B cell (primary cell): ENCODE data around the gene AVEN. TPM values are rescaled to one million over a fixed set of nuclear protein-coding genes. Genes with fewer than 3 reads are reported as not detected.

ENCODE experiments used
- ATAC-seq: fragments of 200-7000 bp; cut with Tn5 transposase; one replicate; pipeline ENCODE4 v1.10.0; 2021; ENCODE audit warnings: low read depth, mild to moderate bottlenecking, moderate number of reproducible peaks, moderate library complexity
- CTCF ChIA-PET: fragments of 350-600 bp; sonication (Branson Sonifier 250); formaldehyde crosslinking; loops from one replicate; lab custom pipeline; 2021; ENCODE audit warnings: antibody characterized with exemption, inconsistent platforms; lab: Charles Lee
- POLR2A ChIA-PET: fragments of 350-600 bp; sonication (Branson Sonifier 250); formaldehyde crosslinking; loops from one replicate; lab custom pipeline; 2021; ENCODE audit warnings: antibody characterized with exemption; lab: Charles Lee
- DNase-seq: peaks from one replicate; pipeline ENCODE4 v3.0.0; 2013
- H2AFZ ChIP-seq: 2 replicates; pipeline ENCODE4 v1.6.1; 2012; ENCODE audit warnings: mild to moderate bottlenecking, low read depth, low read length; ENCODE audit not compliant: insufficient read depth, poor library complexity, severe bottlenecking
- H3K27ac ChIP-seq, 2 donors: 1 replicate in 1 of 2; 2 replicates in 1 of 2; pipeline ENCODE4 v1.5.1; 2012 to 2013; ENCODE audit warnings: low read length in 2 of 2, mild to moderate bottlenecking in 2 of 2, moderate library complexity in 1 of 2
- H3K27me3 ChIP-seq, 4 experiments: fragments of 200-600 bp in 1 of 4; sonication (generic) in 1 of 4; replicated peaks in 1 of 4; 1 replicate in 2 of 4; 2 replicates in 2 of 4; pipeline versions ENCODE4 v1.6.1 to v1.7.0; 2013 to 2016; ENCODE audit warnings: low read length in 3 of 4, mild to moderate bottlenecking in 2 of 4, mixed read lengths in 1 of 4, moderate library complexity in 1 of 4; ENCODE audit not compliant: insufficient read depth in 4 of 4, control insufficient read depth in 3 of 4; ENCODE audit errors: control extremely low read depth in 1 of 4
- H3K36me3 ChIP-seq, 2 experiments: replicated peaks in 1 of 2; 1 replicate in 1 of 2; 2 replicates in 1 of 2; pipeline versions ENCODE4 v1.6.1 to v1.7.1; 2013; ENCODE audit warnings: low read length in 1 of 2; ENCODE audit not compliant: insufficient read depth in 2 of 2, control insufficient read depth in 1 of 2; ENCODE audit errors: control extremely low read depth in 1 of 2, extremely low read depth in 1 of 2
- H3K4me1 ChIP-seq, 2 donors: fragments of 200-600 bp in 1 of 2; sonication (generic) in 1 of 2; 1 replicate in 1 of 2; 2 replicates in 1 of 2; pipeline versions ENCODE4 v1.5.1 to v1.6.1; 2013 to 2017; ENCODE audit warnings: low read length in 2 of 2; ENCODE audit not compliant: control insufficient read depth in 2 of 2, insufficient read depth in 2 of 2
- H3K4me2 ChIP-seq: replicated peaks from 2 replicates; pipeline ENCODE3; 2012; ENCODE audit warnings: mild to moderate bottlenecking, low read depth, low read length; ENCODE audit not compliant: poor library complexity, severe bottlenecking
- H3K4me3 ChIP-seq, 5 experiments: fragments of 200-600 bp in 1 of 5; sonication (generic) in 1 of 5; 1 replicate in 3 of 5; 2 replicates in 2 of 5; pipeline versions ENCODE4 v1.5.1 to v1.7.0; 2011 to 2016; ENCODE audit warnings: low read length in 4 of 5, mild to moderate bottlenecking in 4 of 5, low read depth in 2 of 5, control low read depth in 1 of 5, moderate library complexity in 1 of 5; ENCODE audit not compliant: insufficient read depth in 1 of 5; ENCODE audit errors: control extremely low read depth in 1 of 5, extremely low read depth in 1 of 5
- H3K79me2 ChIP-seq: fragments of 200-600 bp; sonication (generic); one replicate; pipeline ENCODE4 v1.6.0; 2016; ENCODE audit warnings: low read length; ENCODE audit not compliant: control insufficient read depth, insufficient read depth
- H3K9ac ChIP-seq: fragments of 200-600 bp; sonication (generic); 2 replicates; pipeline ENCODE4 v1.6.1; 2017; ENCODE audit warnings: mild to moderate bottlenecking, low read length, moderate library complexity
- H3K9me3 ChIP-seq, 3 donors: one replicate each; pipeline versions ENCODE4 v1.6.1 to v1.7.1; 2013; ENCODE audit warnings: low read length in 2 of 3; ENCODE audit not compliant: control insufficient read depth in 2 of 3, insufficient read depth in 1 of 3; ENCODE audit errors: control extremely low read depth in 1 of 3
- H4K20me1 ChIP-seq: 2 replicates; pipeline ENCODE4 v1.6.0; 2012; ENCODE audit warnings: mild to moderate bottlenecking, low read length; ENCODE audit not compliant: insufficient read depth, control insufficient read depth, poor library complexity, severe bottlenecking
- H3K27ac Mint-ChIP-seq: one replicate; pipeline ENCODE4 v1.8.0; 2021; ENCODE audit warnings: mixed read lengths
- H3K27me3 Mint-ChIP-seq: one replicate; pipeline ENCODE4 v1.8.0; 2021; ENCODE audit warnings: mixed read lengths
- H3K4me1 Mint-ChIP-seq: one replicate; pipeline ENCODE4 v1.8.0; 2021; ENCODE audit warnings: mixed read lengths
- H3K4me3 Mint-ChIP-seq: one replicate; pipeline ENCODE4 v1.8.0; 2021; ENCODE audit warnings: mixed read lengths
- H3K9me3 Mint-ChIP-seq: one replicate; pipeline ENCODE4 v1.8.0; 2022; ENCODE audit warnings: mixed read lengths; ENCODE audit not compliant: insufficient read depth
- EZH2 ChIP-seq: IDR thresholded peaks from 2 replicates; pipeline ENCODE4 v1.6.1; 2012; ENCODE audit warnings: borderline replicate concordance, low read depth, mild to moderate bottlenecking, moderate library complexity, low read length; ENCODE audit not compliant: insufficient read depth, poor library complexity, severe bottlenecking
- WGBS: methylation state at CpG from one replicate; pipeline ENCODE4 v1.1.5; 2013; ENCODE audit warnings: missing lambda C conversion rate; ENCODE audit not compliant: insufficient coverage; 5-methylcytosine and 5-hydroxymethylcytosine counted together
- intact Hi-C: fragments of 100-400 bp; cut with micrococcal nuclease; formaldehyde crosslinking; loops from one replicate; pipeline ENCODE4 v1.10.0; 2022
- polyA plus RNA-seq: library from polyadenylated mRNA; depleted of rRNA; stranded (reverse); fragments of >200 nt; gene quantifications from 2 replicates; pipeline ENCODE4 v1.2.3, GENCODE V29; 2012
- total RNA-seq, 2 donors: library from RNA; stranded (reverse); fragments of 120-200 nt in 1 of 2; gene quantifications; 1 replicate in 1 of 2; 2 replicates in 1 of 2; pipeline versions ENCODE4 v1.2.3 to v1.2.4, GENCODE V29; 2013 to 2022
- TF ChIP-seq, protein P1 (sequence below): fragments of 200-600 bp; IDR thresholded peaks from one replicate; pipeline ENCODE4 v1.8.0; 2022; ENCODE audit warnings: antibody characterized with exemption, mild to moderate bottlenecking

AVEN gene
- total and polyA plus RNA-seq, 2 donors (not counting 1 experiment from before 2014, with no cell fraction given): 1.8 to 8.2 TPM

DNA sequence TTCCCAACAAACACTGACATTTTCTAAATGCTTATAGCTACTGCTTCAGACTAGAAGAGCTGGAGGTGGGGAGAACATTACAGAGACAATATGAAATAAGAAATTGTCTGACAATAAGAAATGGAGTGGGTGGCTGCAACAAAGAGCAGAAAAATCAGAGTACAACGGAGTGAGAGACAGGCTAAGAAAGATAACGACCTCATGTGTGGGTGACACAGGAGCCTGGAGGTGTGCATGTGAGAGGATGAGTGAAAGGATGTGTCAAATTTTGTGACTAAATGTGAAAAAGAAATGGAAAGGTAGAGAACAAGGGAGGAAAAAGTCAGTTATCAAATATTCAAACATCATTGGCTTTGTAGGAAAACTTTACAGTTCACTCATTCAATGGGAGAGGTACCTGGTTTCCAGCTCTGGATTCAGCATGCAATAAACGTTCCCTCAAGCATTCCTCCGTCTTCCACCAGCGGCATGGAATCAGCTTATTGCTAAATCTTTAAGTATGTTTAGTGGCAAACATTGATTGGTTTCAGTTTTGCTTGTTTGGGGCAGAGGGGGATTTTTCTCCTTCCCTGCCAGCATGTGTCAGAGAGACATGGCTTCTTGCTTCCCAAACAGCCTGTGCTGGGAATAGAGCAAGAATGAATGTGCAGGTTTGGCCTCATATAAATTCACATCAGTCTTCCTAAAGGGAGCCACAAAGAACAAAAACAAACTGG lies 174.5 kb downstream of the AVEN start:
- CTCF ChIA-PET: no interaction called here
- Mint-ChIP-seq H3K27ac (no peak overlapping the region), H3K4me3 (no peak overlapping the region), H3K9me3 (no peaks in the 10 kb centered on the region), H3K27me3 (no peaks in the 10 kb centered on the region), H3K4me1 (no peaks in the 10 kb centered on the region)
- 91% methylated on average over 4 of the region's 5 CpGs for WGBS
- Histone ChIP-seq H3K9ac (no peak overlapping the region), H3K4me3 (no peak overlapping the region), H3K4me2 (no peak overlapping the region), H2AFZ (no peak overlapping the region), H4K20me1 (no peaks in the 10 kb centered on the region), H3K4me1 (no peaks in the 10 kb centered on the region), H3K9me3 (no peaks in the 10 kb centered on the region), H3K79me2 (no peaks in the 10 kb centered on the region), H3K27me3 (no peaks in the 10 kb centered on the region), H3K27ac (no peak overlapping the region), H3K36me3 (no peaks in the 10 kb centered on the region)
- POLR2A ChIA-PET: no interaction called here
- ATAC-seq (no peak), DNase-seq (no peak)
- TF ChIP-seq, protein P1, sequence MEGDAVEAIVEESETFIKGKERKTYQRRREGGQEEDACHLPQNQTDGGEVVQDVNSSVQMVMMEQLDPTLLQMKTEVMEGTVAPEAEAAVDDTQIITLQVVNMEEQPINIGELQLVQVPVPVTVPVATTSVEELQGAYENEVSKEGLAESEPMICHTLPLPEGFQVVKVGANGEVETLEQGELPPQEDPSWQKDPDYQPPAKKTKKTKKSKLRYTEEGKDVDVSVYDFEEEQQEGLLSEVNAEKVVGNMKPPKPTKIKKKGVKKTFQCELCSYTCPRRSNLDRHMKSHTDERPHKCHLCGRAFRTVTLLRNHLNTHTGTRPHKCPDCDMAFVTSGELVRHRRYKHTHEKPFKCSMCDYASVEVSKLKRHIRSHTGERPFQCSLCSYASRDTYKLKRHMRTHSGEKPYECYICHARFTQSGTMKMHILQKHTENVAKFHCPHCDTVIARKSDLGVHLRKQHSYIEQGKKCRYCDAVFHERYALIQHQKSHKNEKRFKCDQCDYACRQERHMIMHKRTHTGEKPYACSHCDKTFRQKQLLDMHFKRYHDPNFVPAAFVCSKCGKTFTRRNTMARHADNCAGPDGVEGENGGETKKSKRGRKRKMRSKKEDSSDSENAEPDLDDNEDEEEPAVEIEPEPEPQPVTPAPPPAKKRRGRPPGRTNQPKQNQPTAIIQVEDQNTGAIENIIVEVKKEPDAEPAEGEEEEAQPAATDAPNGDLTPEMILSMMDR: no peak
- no peak for TF ChIP-seq EZH2
- intact Hi-C loops: no loop called here

DNA sequence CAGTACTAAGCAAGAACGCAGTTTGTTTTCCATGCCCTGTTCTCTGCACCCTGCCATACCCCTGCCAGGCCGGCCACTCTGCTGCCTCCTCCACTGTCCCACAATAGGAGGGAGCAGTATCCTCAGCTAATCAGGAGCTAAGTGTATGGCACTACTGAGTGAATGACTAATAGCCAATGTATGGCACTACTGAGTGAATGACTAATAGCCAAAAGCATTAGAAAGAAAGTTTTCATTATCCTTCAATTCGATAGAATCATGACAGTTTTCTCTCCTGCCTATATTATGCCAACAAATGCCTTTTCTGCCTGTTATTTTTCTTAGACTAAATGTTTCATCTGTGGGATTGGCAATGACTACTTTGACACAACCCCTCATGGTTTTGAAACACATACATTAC lies 178.2 kb downstream of the AVEN start:
- no peaks in the 10 kb centered on the region for H4K20me1 ChIP-seq
- no peaks in the 10 kb centered on the region for H3K4me1 ChIP-seq
- intact Hi-C loops: no loop called here
- no peak for ATAC-seq
- ChIA-PET CTCF (no interaction called here), POLR2A (no interaction called here)
- no peak overlapping the region for H2AFZ ChIP-seq
- no peak overlapping the region for H3K27ac ChIP-seq
- no peaks in the 10 kb centered on the region for H3K79me2 ChIP-seq
- no peaks in the 10 kb centered on the region for H3K36me3 ChIP-seq
- no peaks in the 10 kb centered on the region for H3K9me3 ChIP-seq
- Mint-ChIP-seq H3K4me3 (no peak overlapping the region), H3K4me1 (no peaks in the 10 kb centered on the region), H3K9me3 (no peaks in the 10 kb centered on the region), H3K27me3 (no peaks in the 10 kb centered on the region), H3K27ac (no peak overlapping the region)
- 100% methylated on average over 1 of the region's 3 CpGs for WGBS
- no peak overlapping the region for H3K9ac ChIP-seq
- no peaks in the 10 kb centered on the region for H3K27me3 ChIP-seq
- no peak overlapping the region for H3K4me3 ChIP-seq
- H3K4me2 ChIP-seq: no peak overlapping the region
- no peak for DNase-seq
- TF ChIP-seq EZH2: no peak
- TF ChIP-seq, protein P1: no peak
